Fibroblast of lung (primary cell): ENCODE data around the gene SELP.
"Not testable (repeated sequence)": the region's sequence is repeated elsewhere in the genome, so short reads cannot be mapped to it uniquely, and the experiment has no call there.

Experiments
- CTCF ChIP-seq, 2 donors: IDR thresholded peaks in 1 of 2; conservative IDR thresholded peaks in 1 of 2; 1 replicate in 1 of 2; 2 replicates in 1 of 2; pipeline ENCODE4 v1.5.1; 2011 to 2012; ENCODE audit warnings: low read length in 2 of 2, control low read depth in 1 of 2, inconsistent platforms in 1 of 2, low read depth in 1 of 2, mild to moderate bottlenecking in 1 of 2
- EZH2 ChIP-seq: IDR thresholded peaks from 2 replicates; pipeline ENCODE4 v1.5.1; 2012; ENCODE audit warnings: low read length, control low read depth, mild to moderate bottlenecking; ENCODE audit errors: missing control alignments

- not testable (repeated sequence) for TF ChIP-seq CTCF (conservative IDR thresholded peaks at IDR 0.05 in 1 of 2, IDR thresholded peaks at IDR 0.05 in 1 of 2; ENCODE audit: low read depth in 1 of 2, low read length in 2 of 2); EZH2
These were observed 32.8 kb upstream of the SELP start for GRCh38 chr1:169662680-169663079.
